ENCODE results near the gene DOCK4.

DNA sequence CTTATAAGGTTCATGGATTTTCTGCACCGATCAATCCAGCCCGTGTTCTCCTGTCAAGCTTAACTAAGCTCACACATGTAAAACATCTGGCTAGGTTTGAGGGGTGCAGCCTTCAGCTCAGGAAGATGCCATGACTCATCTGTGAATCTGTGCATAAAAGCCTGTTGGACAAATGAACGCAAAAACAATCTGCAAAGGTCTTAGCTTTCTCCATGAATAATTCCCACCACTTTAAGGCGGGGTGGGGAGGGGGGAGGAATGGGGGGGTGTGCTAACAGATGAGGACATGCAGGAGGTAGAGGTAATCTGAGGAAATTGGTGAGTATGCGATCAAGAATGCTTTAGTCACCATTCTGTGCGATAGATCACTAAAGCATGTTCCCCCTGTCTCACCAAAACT lies 4.8 kb downstream of the DOCK4 start:
- TF ChIP-seq POLR2A (IDR thresholded peaks at IDR 0.05): no peak
- TF ChIP-seq, protein P1, sequence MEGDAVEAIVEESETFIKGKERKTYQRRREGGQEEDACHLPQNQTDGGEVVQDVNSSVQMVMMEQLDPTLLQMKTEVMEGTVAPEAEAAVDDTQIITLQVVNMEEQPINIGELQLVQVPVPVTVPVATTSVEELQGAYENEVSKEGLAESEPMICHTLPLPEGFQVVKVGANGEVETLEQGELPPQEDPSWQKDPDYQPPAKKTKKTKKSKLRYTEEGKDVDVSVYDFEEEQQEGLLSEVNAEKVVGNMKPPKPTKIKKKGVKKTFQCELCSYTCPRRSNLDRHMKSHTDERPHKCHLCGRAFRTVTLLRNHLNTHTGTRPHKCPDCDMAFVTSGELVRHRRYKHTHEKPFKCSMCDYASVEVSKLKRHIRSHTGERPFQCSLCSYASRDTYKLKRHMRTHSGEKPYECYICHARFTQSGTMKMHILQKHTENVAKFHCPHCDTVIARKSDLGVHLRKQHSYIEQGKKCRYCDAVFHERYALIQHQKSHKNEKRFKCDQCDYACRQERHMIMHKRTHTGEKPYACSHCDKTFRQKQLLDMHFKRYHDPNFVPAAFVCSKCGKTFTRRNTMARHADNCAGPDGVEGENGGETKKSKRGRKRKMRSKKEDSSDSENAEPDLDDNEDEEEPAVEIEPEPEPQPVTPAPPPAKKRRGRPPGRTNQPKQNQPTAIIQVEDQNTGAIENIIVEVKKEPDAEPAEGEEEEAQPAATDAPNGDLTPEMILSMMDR (IDR thresholded peaks at IDR 0.05): no peak
